ENCODE results near the gene KMT2A. TPM values are rescaled to one million over a fixed set of nuclear protein-coding genes. Genes with fewer than 3 reads are reported as not detected.

The KMT2A gene
- total and polyA plus RNA-seq, 10 of the 15 experiments (the other 5 are each of a cell fraction or from before 2014, with no cell fraction given): 6.1 to 56.9 (median 25.4) TPM

- H3K4me2 ChIP-seq (ENCODE audit: control insufficient read depth, insufficient read depth): no peak overlapping the region
- BruUV-seq (replicated peaks): no TSS peak
- H3K9ac ChIP-seq (ENCODE audit: control insufficient read depth, insufficient read depth, low read length): no peak overlapping the region
- RAD21 ChIA-PET (ENCODE audit: unreplicated experiment): no interaction called here
- no peak for DNase-seq (ENCODE audit: low read depth, low spot score)
- SMC1A ChIA-PET (ENCODE audit: uncharacterized antibody, unreplicated experiment): interaction anchor here (1.0 kb wide), 1 partner anchor 83 kb away, joined by 3 read pairs; no protein-coding TSS in a partner anchor
- WGBS (ENCODE audit: insufficient coverage, insufficient replicate concordance, low lambda C conversion rate, missing lambda C conversion rate): 96% methylated on average over 7 of the region's 7 CpGs
- in situ Hi-C loops (cut with MboI): no loop called here
- H3K4me3 ChIP-seq: no peak overlapping the region
- no peaks in the 10 kb centered on the region for H4K20me1 ChIP-seq (ENCODE audit: control insufficient read depth, insufficient read depth)
- H3K27ac ChIP-seq (ENCODE audit: control insufficient read depth, insufficient read depth): no peak overlapping the region
- FAIRE-seq: no peak
- no peak overlapping the region for H2AFZ ChIP-seq (ENCODE audit: control insufficient read depth, low read depth, low read length)
- no peak for ATAC-seq
- peaks cover 4 to 27% of the 10 kb centered on the region in 2 experiments for H3K36me3 ChIP-seq (ENCODE audit: control insufficient read depth in 2 of 2, insufficient read depth in 2 of 2, low read length in 1 of 2)
- H3K4me1 ChIP-seq (ENCODE audit: control insufficient read depth, insufficient read depth, low read length): no peaks in the 10 kb centered on the region
- no peaks in the 10 kb centered on the region for H3K79me2 ChIP-seq (ENCODE audit: control insufficient read depth, insufficient read depth, low read length)
- no peaks in the 10 kb centered on the region for H3K27me3 ChIP-seq (replicated peaks in 1 of 2; ENCODE audit: control insufficient read depth in 2 of 2, insufficient read depth in 2 of 2, low read length in 1 of 2)
- H3K9me3 ChIP-seq (replicated peaks; ENCODE audit: control insufficient read depth, insufficient read depth, low read length): no peaks in the 10 kb centered on the region
- intact Hi-C loops (cut with micrococcal nuclease; ENCODE audit: unreplicated experiment): no loop called here
- CTCF ChIA-PET: interaction anchor here (1.2 kb wide), 1 partner anchor 13 kb away, joined by 3 read pairs; the partner anchor contains the start of gene TTC36
- POLR2A ChIA-PET: no interaction called here
- no peak for TF ChIP-seq HDGF (IDR thresholded peaks at IDR 0.05)
- no peak for TF ChIP-seq JUND (IDR thresholded peaks at IDR 0.05; ENCODE audit: low read depth, low read length)
- no peak for TF ChIP-seq MYC (IDR thresholded peaks at IDR 0.05; ENCODE audit: insufficient read depth, insufficient read length, insufficient replicate concordance, low read length, severe bottlenecking)
- TF ChIP-seq BACH1 (IDR thresholded peaks at IDR 0.05; ENCODE audit: borderline replicate concordance): no peak
- TF ChIP-seq MAX (IDR thresholded peaks at IDR 0.05; ENCODE audit: low read depth, low read length): no peak
- no peak for TF ChIP-seq IKZF2 (IDR thresholded peaks at IDR 0.05)
- TF ChIP-seq E2F4 (IDR thresholded peaks at IDR 0.05; ENCODE audit: low read depth, low read length): no peak
- no peak for TF ChIP-seq BHLHE40 (IDR thresholded peaks at IDR 0.05; ENCODE audit: borderline replicate concordance in 1 of 2, low read depth in 2 of 2, low read length in 1 of 2)
- TF ChIP-seq ZNF592 (IDR thresholded peaks at IDR 0.05): no peak
- no peak for TF ChIP-seq SPI1 (IDR thresholded peaks at IDR 0.05; ENCODE audit: borderline replicate concordance, insufficient read depth, low read depth, low read length)
- no peak for TF ChIP-seq PRDM15 (CRISPR knock-in tag; IDR thresholded peaks at IDR 0.05)
- no peak for TF ChIP-seq JUNB (IDR thresholded peaks at IDR 0.05)
- no peak for TF ChIP-seq FOXK2 (IDR thresholded peaks at IDR 0.05)
- no peak for TF ChIP-seq PBX3 (IDR thresholded peaks at IDR 0.05; ENCODE audit: insufficient replicate concordance, low read depth, low read length)
Observed at GRCh38 chr11:118514103-118514502, 77.8 kb downstream of the KMT2A start.
